Measurements from ENCODE around the gene SPATA31C2.
"Not testable (repeated sequence)": the region's sequence is repeated elsewhere in the genome, so short reads cannot be mapped to it uniquely, and the experiment has no call there.

The SPATA31C2 gene

GRCh38 chr9:88138375-88138774 lies at the start of gene SPATA31C2:
Gene SPATA31C2, minus strand, starts transcription at chr9:88138475. Its CDS starts 29 bp downstream, at chr9:88138446.
- H3K4me3 ChIP-seq, H3K27ac ChIP-seq: not testable (repeated sequence)

GRCh38 chr9:88187631-88188030 lies 49.4 kb upstream of the SPATA31C2 start:
- Histone ChIP-seq H3K27ac (no peak overlapping the region), H3K4me3 (no peak overlapping the region)

- Histone ChIP-seq H3K27ac (no peak overlapping the region), H3K4me3 (no peak overlapping the region)
Observed at GRCh38 chr9:88186495-88187110, 48.3 kb upstream of the SPATA31C2 start.

- Histone ChIP-seq H3K4me3 (no peak overlapping the region), H3K27ac (no peak overlapping the region)
Observed at GRCh38 chr9:88184976-88185375, 46.7 kb upstream of the SPATA31C2 start.

GRCh38 chr9:88183798-88184495 lies 45.7 kb upstream of the SPATA31C2 start:
- Histone ChIP-seq H3K4me3 (no peak overlapping the region), H3K27ac (no peak overlapping the region)

- Histone ChIP-seq H3K4me3 (no peak overlapping the region), H3K27ac (no peak overlapping the region)
Observed at GRCh38 chr9:88182501-88182900, 44.2 kb upstream of the SPATA31C2 start.

GRCh38 chr9:88180081-88180765 lies 41.9 kb upstream of the SPATA31C2 start:
- H3K27ac ChIP-seq: no peak overlapping the region
- H3K4me3 ChIP-seq: no peak overlapping the region

GRCh38 chr9:88179062-88179521 lies 40.8 kb upstream of the SPATA31C2 start:
- H3K4me3 ChIP-seq: no peak overlapping the region
- H3K27ac ChIP-seq: no peak overlapping the region

GRCh38 chr9:88178641-88179040 lies 40.4 kb upstream of the SPATA31C2 start:
- H3K27ac ChIP-seq: no peak overlapping the region
- no peak overlapping the region for H3K4me3 ChIP-seq

GRCh38 chr9:88177371-88177770 lies 39.1 kb upstream of the SPATA31C2 start:
- H3K4me3 ChIP-seq: no peak overlapping the region
- no peak overlapping the region for H3K27ac ChIP-seq

GRCh38 chr9:88174324-88174723 lies 36.0 kb upstream of the SPATA31C2 start:
- Histone ChIP-seq H3K4me3 (no peak overlapping the region), H3K27ac (no peak overlapping the region)

GRCh38 chr9:88173378-88173999 lies 35.2 kb upstream of the SPATA31C2 start:
- H3K27ac ChIP-seq: no peak overlapping the region
- no peak overlapping the region for H3K4me3 ChIP-seq

GRCh38 chr9:88169700-88170099 lies 31.4 kb upstream of the SPATA31C2 start:
- Histone ChIP-seq H3K27ac (no peak overlapping the region), H3K4me3 (no peak overlapping the region)

- no peak overlapping the region for H3K4me3 ChIP-seq
- H3K27ac ChIP-seq: no peak overlapping the region
Observed at GRCh38 chr9:88168564-88168963, 30.3 kb upstream of the SPATA31C2 start.

- H3K4me3 ChIP-seq: no peak overlapping the region
- no peak overlapping the region for H3K27ac ChIP-seq
Observed at GRCh38 chr9:88166660-88167059, 28.4 kb upstream of the SPATA31C2 start.

GRCh38 chr9:88164850-88165249 lies 26.6 kb upstream of the SPATA31C2 start:
- no peak overlapping the region for H3K4me3 ChIP-seq

GRCh38 chr9:88161144-88161543 lies 22.9 kb upstream of the SPATA31C2 start:
- no peak overlapping the region for H3K4me3 ChIP-seq
- H3K27ac ChIP-seq: no peak overlapping the region

More at GRCh38 chr9:88164850-88165249, 26.6 kb upstream of the SPATA31C2 start:
- no peak overlapping the region for H3K27ac ChIP-seq

GRCh38 chr9:88143957-88144625 lies 5.8 kb upstream of the SPATA31C2 start:
- no peak overlapping the region for H3K4me3 ChIP-seq
- no peak overlapping the region for H3K27ac ChIP-seq

- Histone ChIP-seq H3K27ac (no peak overlapping the region), H3K4me3 (no peak overlapping the region)
Observed at GRCh38 chr9:88143179-88143578, 4.9 kb upstream of the SPATA31C2 start.

GRCh38 chr9:88133552-88133951 lies 4.7 kb downstream of the SPATA31C2 start:
- H3K27ac ChIP-seq, H3K4me3 ChIP-seq: not testable (repeated sequence)
